K562 (cell line): ENCODE measurements around the gene CUX1. TPM values are rescaled to one million over a fixed set of nuclear protein-coding genes. Genes with fewer than 3 reads are reported as not detected.

ENCODE experiments used
- ATAC-seq: fragments of 200-7000 bp; cut with Tn5 transposase; 3 replicates; pipeline ENCODE4 v1.9.1; 2020; ENCODE audit warnings: moderate library complexity
- BruUV-seq: library from RNA; stranded (reverse); fragments of 400-500 nt; replicated peaks from 2 replicates; lab custom pipeline; 2021; lab: Mats Ljungman, UMichigan
- CTCF ChIA-PET: fragments of 300-600 bp; formaldehyde crosslinking; extraction: SDS; loops from one replicate; lab custom pipeline; 2021; ENCODE audit warnings: low intra/inter-chr PET ratio; lab: Yijun Ruan, JAX
- POLR2A ChIA-PET: fragments of 300-600, 350-650 bp; sonication (Branson Sonifier 250); formaldehyde crosslinking; extraction: SDS; loops from one replicate; lab custom pipeline; 2021; ENCODE audit warnings: antibody characterized with exemption, inconsistent platforms; lab: Yijun Ruan, JAX
- DNase-seq, 4 experiments: peaks; one replicate each; pipeline versions ENCODE4 v3.0.0 to v3.0.0-alpha.2; 2011 to 2018; ENCODE audit warnings: low spot score in 3 of 4, mixed read lengths in 3 of 4; ENCODE audit errors: extremely low read depth in 1 of 4
- FAIRE-seq: peaks from 2 replicates; lab custom pipeline; 2011; peaks lifted over from hg19 to GRCh38; lab: Jason Lieb, UNC
- H2AFZ ChIP-seq: 2 replicates; pipeline ENCODE4 v1.6.0; 2011; ENCODE audit warnings: low read depth, low read length, control low read depth, inconsistent platforms
- H3K27ac ChIP-seq: fragments of 200-600 bp; 3 replicates; pipeline ENCODE4 v1.8.0; 2011; ENCODE audit warnings: low read depth, mild to moderate bottlenecking, control low read depth, inconsistent platforms, low read length, moderate library complexity, mixed read lengths; ENCODE audit errors: extremely low read depth
- H3K27me3 ChIP-seq, 2 experiments: fragments of 300-600 bp in 1 of 2; 2 replicates in 1 of 2; 3 replicates in 1 of 2; pipeline versions ENCODE4 v1.6.0 to v1.8.0; 2011; ENCODE audit warnings: inconsistent platforms in 2 of 2, low read length in 2 of 2, mild to moderate bottlenecking in 1 of 2, mixed read lengths in 1 of 2, moderate library complexity in 1 of 2; ENCODE audit not compliant: control insufficient read depth in 2 of 2, insufficient read depth in 2 of 2
- H3K36me3 ChIP-seq: fragments of 300-600 bp; 3 replicates; pipeline ENCODE4 v1.8.0; 2011; ENCODE audit warnings: mild to moderate bottlenecking, low read length, inconsistent platforms; ENCODE audit not compliant: control insufficient read depth, insufficient read depth
- H3K4me1 ChIP-seq, 2 experiments: fragments of 200-600 bp in 1 of 2; replicated peaks in 1 of 2; 2 replicates in 1 of 2; 3 replicates in 1 of 2; pipeline versions ENCODE4 v1.5.1 to v1.8.0; 2011; ENCODE audit warnings: inconsistent platforms in 2 of 2, low read length in 2 of 2, mild to moderate bottlenecking in 1 of 2, mixed read lengths in 1 of 2, moderate library complexity in 1 of 2; ENCODE audit not compliant: control insufficient read depth in 2 of 2, insufficient read depth in 2 of 2
- H3K4me2 ChIP-seq: 2 replicates; pipeline ENCODE4 v1.6.1; 2011; ENCODE audit warnings: low read length, control low read depth, inconsistent platforms, mixed read lengths; ENCODE audit not compliant: insufficient read depth
- H3K4me3 ChIP-seq: fragments of 200-600 bp; sonication (generic), shearing (Covaris generic); 2 replicates; pipeline ENCODE4 v1.5.1; 2016; ENCODE audit warnings: control low read depth, inconsistent platforms
- H3K79me2 ChIP-seq: fragments of 200-600 bp; 3 replicates; pipeline ENCODE4 v1.8.0; 2011; ENCODE audit warnings: low read length, inconsistent platforms; ENCODE audit not compliant: control insufficient read depth, insufficient read depth
- H3K9ac ChIP-seq, 2 experiments: 2 replicates each; pipeline versions ENCODE4 v1.6.0 to v1.6.1; 2011; ENCODE audit warnings: low read depth in 2 of 2, low read length in 2 of 2, control low read depth in 1 of 2, inconsistent platforms in 1 of 2, mild to moderate bottlenecking in 1 of 2, mixed read lengths in 1 of 2; ENCODE audit not compliant: insufficient read depth in 1 of 2
- H3K9me1 ChIP-seq: one replicate; pipeline ENCODE4 v1.6.0; 2011; ENCODE audit warnings: inconsistent platforms, mild to moderate bottlenecking, low read length, moderate library complexity; ENCODE audit not compliant: control insufficient read depth, insufficient read depth
- H3K9me3 ChIP-seq: replicated peaks from 2 replicates; pipeline ENCODE4 v1.5.1; 2011; ENCODE audit warnings: low read depth, low read length, inconsistent platforms; ENCODE audit not compliant: control insufficient read depth, insufficient read depth
- H4K20me1 ChIP-seq: replicated peaks from 2 replicates; pipeline ENCODE4 v1.6.1; 2011; ENCODE audit warnings: low read length, inconsistent platforms, mixed read lengths; ENCODE audit not compliant: control insufficient read depth, insufficient read depth
- RBM25 ChIP-seq: fragments of 200-400 bp; formaldehyde crosslinking; IDR thresholded peaks from 2 replicates; pipeline ENCODE4 v1.6.1; 2018; ENCODE audit warnings: low read length, low read depth, moderate library complexity; ENCODE audit not compliant: severe bottlenecking
- RBM34 ChIP-seq: fragments of 200-400 bp; formaldehyde crosslinking; IDR thresholded peaks from 2 replicates; pipeline ENCODE4 v1.6.1; 2018; ENCODE audit warnings: low read length, borderline replicate concordance; ENCODE audit not compliant: insufficient read depth
- SNIP1 ChIP-seq: fragments of 450-650 bp; IDR thresholded peaks from 2 replicates; pipeline ENCODE4 v1.7.1; 2017; ENCODE audit warnings: low read depth, mild to moderate bottlenecking
- TBP ChIP-seq: optimal IDR thresholded peaks from 2 replicates; pipeline ENCODE3; 2011; ENCODE audit warnings: low read depth, low read length, improper control_type of control experiment
- ZNF707 ChIP-seq: fragments of 250-450 bp; sonication (Bioruptor Pico); conservative IDR thresholded peaks from 2 replicates; pipeline ENCODE4 v1.8.0; 2022; ENCODE audit warnings: inconsistent platforms, mild to moderate bottlenecking, moderate library complexity
- WGBS: fragments of 100-300 bp; shearing (Covaris generic); methylation state at CpG from one replicate; pipeline ENCODE4 v1.1.6; 2016; ENCODE audit warnings: low coverage, mixed read lengths; ENCODE audit not compliant: insufficient coverage; ENCODE audit errors: missing lambda C conversion rate; 5-methylcytosine and 5-hydroxymethylcytosine counted together
- in situ Hi-C: fragments of 300-500 bp; cut with MboI; formaldehyde crosslinking; loops from 4 replicates; pipeline ENCODE4 v1.15.0; 2018; ENCODE audit warnings: inconsistent platforms, mixed read lengths
- intact Hi-C: fragments of 100-400 bp; cut with micrococcal nuclease; formaldehyde crosslinking; loops from 2 replicates; pipeline ENCODE4 v1.14.2; 2022
- polyA plus RNA-seq, 8 experiments: library from polyadenylated mRNA; depleted of rRNA in 4 of 8; stranded (reverse) in 5 of 8; unstranded in 3 of 8; fragments of >200 nt; fragmentation: Nextera tagmentation in 2 of 8; fragmentation: Illumina TruSeq in 1 of 8; extraction: Ambion mirVana in 2 of 8; extraction: Trizol in 1 of 8; gene quantifications; 2 replicates each; pipeline versions ENCODE4 v1.2.1 to v1.2.3, GENCODE V29; 2011 to 2014; ENCODE audit warnings: inconsistent platforms in 1 of 8, missing spikeins in 1 of 8
- total RNA-seq, 7 experiments: library from RNA; depleted of rRNA in 6 of 7; stranded (reverse); fragments of >200 nt in 6 of 7; fragmentation: Illumina TruSeq in 2 of 7; extraction: Trizol in 2 of 7; gene quantifications; 2 replicates each; pipeline versions ENCODE4 v1.2.1 to v1.2.3, GENCODE V29; 2011 to 2021; ENCODE audit warnings: low replicate concordance in 1 of 7
- TF ChIP-seq, protein P1 (sequence below): sonication (generic); formaldehyde crosslinking; IDR thresholded peaks from 2 replicates; pipeline ENCODE4 v1.8.1; 2023; ENCODE audit warnings: mild to moderate bottlenecking, missing genetic modification reagents
- TF ChIP-seq, protein P2 (sequence below): fragments of 450-650 bp; conservative IDR thresholded peaks from 2 replicates; pipeline ENCODE4 v1.6.1; 2016; ENCODE audit warnings: missing genetic modification characterization, low read depth, mild to moderate bottlenecking, missing compliant biosample characterization, moderate library complexity
- TF ChIP-seq, protein P3 (sequence below), 3 experiments: fragments of 200-800 bp in 1 of 3; fragments of 250-450 bp in 1 of 3; fragments of 450-650 bp in 1 of 3; sonication (Bioruptor Pico) in 1 of 3; sonication (Bioruptor generic) in 1 of 3; formaldehyde crosslinking in 1 of 3; IDR thresholded peaks; 2 replicates each; pipeline versions ENCODE4 v1.6.1 to v1.8.0; 2016 to 2022; ENCODE audit warnings: mild to moderate bottlenecking in 2 of 3, missing genetic modification characterization in 2 of 3, missing compliant biosample characterization in 1 of 3, moderate library complexity in 1 of 3

Gene CUX1
- total and polyA plus RNA-seq, 9 of the 15 experiments (the other 6 are each of a cell fraction or from before 2014, with no cell fraction given), result 3.6 to 55.3 (median 25.2) TPM

DNA sequence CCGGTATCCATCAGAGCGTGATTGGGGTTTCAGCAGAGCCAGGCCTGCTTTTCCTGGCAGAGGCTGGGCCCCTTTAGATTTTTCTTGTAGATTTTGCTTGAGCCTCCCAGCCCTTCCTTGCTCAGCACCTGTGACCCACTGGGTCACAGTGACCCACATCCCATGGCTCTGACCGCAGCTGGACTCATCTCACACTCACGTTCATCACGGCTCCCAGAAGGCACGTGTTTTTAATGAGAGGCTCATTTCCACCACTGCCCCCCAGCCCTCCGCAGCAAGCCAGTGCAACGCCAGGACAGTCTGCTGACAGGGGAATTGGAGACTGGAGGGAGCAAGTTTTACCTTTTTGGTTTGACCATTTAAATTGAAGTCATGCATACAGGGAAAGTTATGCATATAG is 155.7 kb downstream of the CUX1 start:
- Histone ChIP-seq H3K36me3 (no peaks in the 10 kb centered on the region), H3K79me2 (peaks cover 7% of the 10 kb centered on the region; the same call in 2 of the 3 replicates), H2AFZ (no peak overlapping the region), H3K27ac (no peak overlapping the region), H3K4me3 (no peak overlapping the region), H3K9ac (0 out of 4 replicates have a peak overlapping the region, but pooled peaks of 1 of the 2 experiments have one; percentile 22), H3K9me3 (no peaks in the 10 kb centered on the region), H3K4me2 (no peak overlapping the region), H4K20me1 (no peaks in the 10 kb centered on the region; the same call in 1 of the 2 replicates), H3K9me1 (no peaks in the 10 kb centered on the region), H3K4me1 (peaks cover 4 to 16% of the 10 kb centered on the region in 2 experiments; a peak in 3 of 5 replicates), H3K27me3 (no peaks in the 10 kb centered on the region)
- ChIA-PET CTCF (interaction anchor here (0.7 kb wide), 1 partner anchor 113 kb away, joined by 3 read pairs; no protein-coding TSS in a partner anchor), POLR2A (interaction anchor here (0.6 to 0.7 kb wide), 2 partner anchors 9 to 145 kb away, joined by 3 read pairs; no protein-coding TSS in a partner anchor)
- no TSS peak for BruUV-seq
- in situ Hi-C loops, result no loop called here
- DNase-seq (no peak), ATAC-seq (no peak), FAIRE-seq (no peak)
- 91% methylated on average over 8 of the region's 8 CpGs for WGBS
- intact Hi-C loops, result no loop called here
- TF ChIP-seq, protein P1, sequence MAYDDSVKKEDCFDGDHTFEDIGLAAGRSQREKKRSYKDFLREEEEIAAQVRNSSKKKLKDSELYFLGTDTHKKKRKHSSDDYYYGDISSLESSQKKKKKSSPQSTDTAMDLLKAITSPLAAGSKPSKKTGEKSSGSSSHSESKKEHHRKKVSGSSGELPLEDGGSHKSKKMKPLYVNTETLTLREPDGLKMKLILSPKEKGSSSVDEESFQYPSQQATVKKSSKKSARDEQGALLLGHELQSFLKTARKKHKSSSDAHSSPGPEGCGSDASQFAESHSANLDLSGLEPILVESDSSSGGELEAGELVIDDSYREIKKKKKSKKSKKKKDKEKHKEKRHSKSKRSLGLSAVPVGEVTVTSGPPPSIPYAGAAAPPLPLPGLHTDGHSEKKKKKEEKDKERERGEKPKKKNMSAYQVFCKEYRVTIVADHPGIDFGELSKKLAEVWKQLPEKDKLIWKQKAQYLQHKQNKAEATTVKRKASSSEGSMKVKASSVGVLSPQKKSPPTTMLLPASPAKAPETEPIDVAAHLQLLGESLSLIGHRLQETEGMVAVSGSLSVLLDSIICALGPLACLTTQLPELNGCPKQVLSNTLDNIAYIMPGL (CRISPR knock-in tag), result no peak
- TF ChIP-seq RBM34, result no peak
- no peak for TF ChIP-seq ZNF707 (CRISPR knock-in tag)
- TF ChIP-seq, protein P2, sequence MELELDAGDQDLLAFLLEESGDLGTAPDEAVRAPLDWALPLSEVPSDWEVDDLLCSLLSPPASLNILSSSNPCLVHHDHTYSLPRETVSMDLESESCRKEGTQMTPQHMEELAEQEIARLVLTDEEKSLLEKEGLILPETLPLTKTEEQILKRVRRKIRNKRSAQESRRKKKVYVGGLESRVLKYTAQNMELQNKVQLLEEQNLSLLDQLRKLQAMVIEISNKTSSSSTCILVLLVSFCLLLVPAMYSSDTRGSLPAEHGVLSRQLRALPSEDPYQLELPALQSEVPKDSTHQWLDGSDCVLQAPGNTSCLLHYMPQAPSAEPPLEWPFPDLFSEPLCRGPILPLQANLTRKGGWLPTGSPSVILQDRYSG (tag), result no peak
- TF ChIP-seq, protein P3, sequence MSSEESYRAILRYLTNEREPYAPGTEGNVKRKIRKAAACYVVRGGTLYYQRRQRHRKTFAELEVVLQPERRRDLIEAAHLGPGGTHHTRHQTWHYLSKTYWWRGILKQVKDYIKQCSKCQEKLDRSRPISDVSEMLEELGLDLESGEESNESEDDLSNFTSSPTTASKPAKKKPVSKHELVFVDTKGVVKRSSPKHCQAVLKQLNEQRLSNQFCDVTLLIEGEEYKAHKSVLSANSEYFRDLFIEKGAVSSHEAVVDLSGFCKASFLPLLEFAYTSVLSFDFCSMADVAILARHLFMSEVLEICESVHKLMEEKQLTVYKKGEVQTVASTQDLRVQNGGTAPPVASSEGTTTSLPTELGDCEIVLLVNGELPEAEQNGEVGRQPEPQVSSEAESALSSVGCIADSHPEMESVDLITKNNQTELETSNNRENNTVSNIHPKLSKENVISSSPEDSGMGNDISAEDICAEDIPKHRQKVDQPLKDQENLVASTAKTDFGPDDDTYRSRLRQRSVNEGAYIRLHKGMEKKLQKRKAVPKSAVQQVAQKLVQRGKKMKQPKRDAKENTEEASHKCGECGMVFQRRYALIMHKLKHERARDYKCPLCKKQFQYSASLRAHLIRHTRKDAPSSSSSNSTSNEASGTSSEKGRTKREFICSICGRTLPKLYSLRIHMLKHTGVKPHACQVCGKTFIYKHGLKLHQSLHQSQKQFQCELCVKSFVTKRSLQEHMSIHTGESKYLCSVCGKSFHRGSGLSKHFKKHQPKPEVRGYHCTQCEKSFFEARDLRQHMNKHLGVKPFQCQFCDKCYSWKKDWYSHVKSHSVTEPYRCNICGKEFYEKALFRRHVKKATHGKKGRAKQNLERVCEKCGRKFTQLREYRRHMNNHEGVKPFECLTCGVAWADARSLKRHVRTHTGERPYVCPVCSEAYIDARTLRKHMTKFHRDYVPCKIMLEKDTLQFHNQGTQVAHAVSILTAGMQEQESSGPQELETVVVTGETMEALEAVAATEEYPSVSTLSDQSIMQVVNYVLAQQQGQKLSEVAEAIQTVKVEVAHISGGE (CRISPR knock-in tag; IDR thresholded peaks at IDR 0.05), result no peak
- TF ChIP-seq TBP, result no peak
- TF ChIP-seq RBM25, result no peak
- no peak for TF ChIP-seq SNIP1
